Stimulated activated naive CD8-positive, alpha-beta T cell treated with anti-CD3 and anti-CD28 coated beads, Interleukin-15, amount 100 ng/mL, for 72 hours (primary cell): ENCODE data around the gene KIRREL3.
A peak's percentile ranks its signal among the peaks of the same experiment; 100 is the strongest.

Experiments
- ATAC-seq: fragments of 150-1000 bp; cut with Tn5 transposase; 2 replicates; pipeline ENCODE4 v1.10.0; 2021; ENCODE audit warnings: mild to moderate bottlenecking, moderate library complexity
- DNase-seq, 2 donors: peaks; one replicate each; pipeline ENCODE4 v3.0.0; 2021 to 2022
- H3K27ac Mint-ChIP-seq, 2 donors: one replicate each; pipeline ENCODE4 v1.8.0; 2022; ENCODE audit warnings: mild to moderate bottlenecking in 2 of 2, mixed read lengths in 2 of 2, moderate library complexity in 2 of 2
- H3K27me3 Mint-ChIP-seq: one replicate; pipeline ENCODE4 v1.8.0; 2022; ENCODE audit warnings: mixed read lengths
- H3K4me1 Mint-ChIP-seq: one replicate; pipeline ENCODE4 v1.8.0; 2022; ENCODE audit warnings: mild to moderate bottlenecking, mixed read lengths
- H3K4me3 Mint-ChIP-seq, 2 donors: one replicate each; pipeline ENCODE4 v1.8.0; 2022; ENCODE audit warnings: mild to moderate bottlenecking in 2 of 2, mixed read lengths in 2 of 2, moderate library complexity in 1 of 2
- H3K9me3 Mint-ChIP-seq, 2 donors: one replicate each; pipeline ENCODE4 v1.8.0; 2022; ENCODE audit warnings: mixed read lengths in 2 of 2

KIRREL3 gene

GRCh38 chr11:126432065-126432461 is 568.5 kb downstream of the KIRREL3 start:
- Mint-ChIP-seq H3K4me3 (no peak overlapping the region), H3K9me3 (no peaks in the 10 kb centered on the region), H3K4me1 (no peaks in the 10 kb centered on the region), H3K27me3 (no peaks in the 10 kb centered on the region), H3K27ac (no peak overlapping the region)
- no peak for DNase-seq
- ATAC-seq = no peak

- Mint-ChIP-seq H3K9me3 (no peaks in the 10 kb centered on the region), H3K4me1 (no peaks in the 10 kb centered on the region), H3K27me3 (no peaks in the 10 kb centered on the region), H3K27ac (no peak overlapping the region), H3K4me3 (no peak overlapping the region)
- DNase-seq (no peak), ATAC-seq (no peak)
Measured at GRCh38 chr11:126431401-126432064, 569.0 kb downstream of the KIRREL3 start.

- ATAC-seq (no peak), DNase-seq (no peak)
- Mint-ChIP-seq H3K4me3 (no peak overlapping the region), H3K9me3 (no peaks in the 10 kb centered on the region), H3K27ac (no peak overlapping the region), H3K4me1 (no peaks in the 10 kb centered on the region), H3K27me3 (no peaks in the 10 kb centered on the region)
Measured at GRCh38 chr11:126430581-126431335, 569.8 kb downstream of the KIRREL3 start.

- Mint-ChIP-seq H3K9me3 (no peaks in the 10 kb centered on the region), H3K27ac (no peak overlapping the region), H3K4me3 (no peak overlapping the region), H3K27me3 (peaks cover 9% of the 10 kb centered on the region), H3K4me1 (no peaks in the 10 kb centered on the region)
- ATAC-seq = no peak
- no peak for DNase-seq
Measured at GRCh38 chr11:126426820-126427749, 573.5 kb downstream of the KIRREL3 start.

GRCh38 chr11:126426106-126426505 is 574.5 kb downstream of the KIRREL3 start:
- DNase-seq = no peak
- Mint-ChIP-seq H3K4me1 (no peaks in the 10 kb centered on the region), H3K9me3 (no peaks in the 10 kb centered on the region), H3K27me3 (peaks cover 19% of the 10 kb centered on the region), H3K27ac (no peak overlapping the region), H3K4me3 (no peak overlapping the region)
- ATAC-seq = no peak

- H3K27me3 Mint-ChIP-seq = peaks cover 21% of the 10 kb centered on the region
- ATAC-seq = peak; percentile 14
Measured at GRCh38 chr11:126424471-126425039, 576.0 kb downstream of the KIRREL3 start.

GRCh38 chr11:126423743-126424142 is 576.8 kb downstream of the KIRREL3 start:
- H3K9me3 Mint-ChIP-seq = no peaks in the 10 kb centered on the region
- no peak overlapping the region for H3K4me3 Mint-ChIP-seq
- peaks cover 26% of the 10 kb centered on the region for H3K27me3 Mint-ChIP-seq
- DNase-seq = no peak
- peak; percentile 50 for ATAC-seq
- no peak overlapping the region for H3K27ac Mint-ChIP-seq
- peaks cover 10% of the 10 kb centered on the region for H3K4me1 Mint-ChIP-seq

More at GRCh38 chr11:126424471-126425039, 576.0 kb downstream of the KIRREL3 start:
- Mint-ChIP-seq H3K4me1 (peaks cover 10% of the 10 kb centered on the region), H3K4me3 (no peak overlapping the region), H3K9me3 (no peaks in the 10 kb centered on the region), H3K27ac (no peak overlapping the region)
- DNase-seq = no peak

- peaks cover 32% of the 10 kb centered on the region for H3K27me3 Mint-ChIP-seq
- H3K9me3 Mint-ChIP-seq = no peaks in the 10 kb centered on the region
- ATAC-seq (no peak), DNase-seq (no peak)
- H3K4me3 Mint-ChIP-seq = no peak overlapping the region
- H3K4me1 Mint-ChIP-seq = peaks cover 10% of the 10 kb centered on the region
- no peak overlapping the region for H3K27ac Mint-ChIP-seq
Measured at GRCh38 chr11:126423154-126423553, 577.4 kb downstream of the KIRREL3 start.

- H3K4me1 Mint-ChIP-seq = peaks cover 10% of the 10 kb centered on the region
- no peak overlapping the region for H3K4me3 Mint-ChIP-seq
- H3K27me3 Mint-ChIP-seq = peaks cover 32% of the 10 kb centered on the region
- no peak overlapping the region for H3K27ac Mint-ChIP-seq
- DNase-seq (no peak), ATAC-seq (no peak)
- no peaks in the 10 kb centered on the region for H3K9me3 Mint-ChIP-seq
Measured at GRCh38 chr11:126422446-126422845, 578.1 kb downstream of the KIRREL3 start.

GRCh38 chr11:126421271-126421671 is 579.3 kb downstream of the KIRREL3 start:
- ATAC-seq (no peak), DNase-seq (no peak)
- Mint-ChIP-seq H3K4me3 (no peak overlapping the region), H3K9me3 (no peaks in the 10 kb centered on the region), H3K4me1 (peaks cover 17% of the 10 kb centered on the region), H3K27ac (peak overlapping the region in 1 of 2 donors; percentile 59), H3K27me3 (peaks cover 32% of the 10 kb centered on the region)

- DNase-seq (no peak), ATAC-seq (no peak)
- peaks cover 22% of the 10 kb centered on the region for H3K4me1 Mint-ChIP-seq
- H3K27me3 Mint-ChIP-seq = peaks cover 32% of the 10 kb centered on the region
- no peak overlapping the region for H3K4me3 Mint-ChIP-seq
- H3K9me3 Mint-ChIP-seq = no peaks in the 10 kb centered on the region
- H3K27ac Mint-ChIP-seq = peak overlapping the region in 1 of 2 donors; percentile 59
Measured at GRCh38 chr11:126420698-126421256, 579.8 kb downstream of the KIRREL3 start.

GRCh38 chr11:126419801-126420697 is 580.5 kb downstream of the KIRREL3 start:
- DNase-seq (no peak), ATAC-seq (no peak)
- H3K9me3 Mint-ChIP-seq = no peaks in the 10 kb centered on the region
- H3K4me3 Mint-ChIP-seq = no peak overlapping the region
- H3K4me1 Mint-ChIP-seq = peaks cover 23% of the 10 kb centered on the region
- H3K27ac Mint-ChIP-seq = no peak overlapping the region
- H3K27me3 Mint-ChIP-seq = peaks cover 31% of the 10 kb centered on the region

GRCh38 chr11:126418887-126419286 is 581.7 kb downstream of the KIRREL3 start:
- H3K27ac Mint-ChIP-seq = no peak overlapping the region
- H3K27me3 Mint-ChIP-seq = peaks cover 25% of the 10 kb centered on the region
- H3K4me1 Mint-ChIP-seq = peaks cover 23% of the 10 kb centered on the region
- H3K9me3 Mint-ChIP-seq = no peaks in the 10 kb centered on the region
- no peak for DNase-seq
- H3K4me3 Mint-ChIP-seq = no peak overlapping the region
- ATAC-seq = no peak

- Mint-ChIP-seq H3K4me3 (peak overlapping the region; percentile 64 to 70), H3K9me3 (no peaks in the 10 kb centered on the region), H3K27ac (no peak overlapping the region), H3K4me1 (peaks cover 23% of the 10 kb centered on the region), H3K27me3 (peaks cover 24% of the 10 kb centered on the region)
- ATAC-seq (no peak), DNase-seq (no peak)
Measured at GRCh38 chr11:126417091-126417862, 583.3 kb downstream of the KIRREL3 start.
